ENCODE data around the gene NDUFAF5.
A peak's percentile ranks its signal among the peaks of the same experiment; 100 is the strongest.

DNA sequence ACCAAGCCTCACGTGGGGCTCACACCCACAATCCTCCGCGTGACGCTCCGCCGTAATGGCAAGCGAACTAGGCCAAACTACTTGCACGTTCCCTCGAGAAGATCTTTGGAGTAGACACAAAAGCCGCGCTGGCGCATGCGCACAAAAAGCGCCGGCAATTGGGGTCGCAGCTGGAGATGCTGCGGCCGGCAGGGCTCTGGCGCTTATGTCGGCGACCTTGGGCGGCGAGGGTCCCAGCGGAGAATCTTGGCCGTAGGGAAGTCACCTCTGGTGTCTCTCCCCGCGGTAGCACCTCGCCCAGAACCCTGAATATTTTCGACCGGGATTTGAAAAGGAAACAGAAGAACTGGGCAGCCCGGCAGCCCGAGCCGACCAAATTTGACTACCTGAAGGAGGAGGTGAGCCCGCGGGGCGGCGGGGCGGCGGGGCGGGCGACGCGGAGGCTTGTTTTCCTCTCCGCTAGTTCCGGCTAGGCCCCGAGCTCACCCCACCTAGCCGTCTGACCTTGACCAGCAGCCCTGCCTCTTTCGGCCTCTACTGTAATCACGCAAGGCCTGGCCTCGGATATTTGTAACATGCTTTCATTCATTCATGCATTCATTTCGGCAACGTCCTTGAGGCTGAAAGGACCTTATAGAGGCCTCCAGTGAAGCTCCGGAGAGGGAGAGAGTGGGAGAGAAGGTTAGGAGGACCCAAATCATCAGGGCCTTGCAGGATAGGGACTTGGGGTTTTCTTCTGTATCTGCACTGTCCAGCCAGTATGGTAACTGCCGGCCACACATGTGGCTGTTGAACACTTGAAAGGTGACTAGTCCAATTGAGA is at the start of gene NDUFAF5, which contains the start of gene ESF1:
- TF ChIP-seq EP300 (IDR thresholded peaks at IDR 0.05) (peak in 2 of 4 donors; percentile 35 to 89), POLR2A (IDR thresholded peaks at IDR 0.05) (peak in 2 of 4 donors; percentile 68 to 69)
- TF ChIP-seq, protein P1, sequence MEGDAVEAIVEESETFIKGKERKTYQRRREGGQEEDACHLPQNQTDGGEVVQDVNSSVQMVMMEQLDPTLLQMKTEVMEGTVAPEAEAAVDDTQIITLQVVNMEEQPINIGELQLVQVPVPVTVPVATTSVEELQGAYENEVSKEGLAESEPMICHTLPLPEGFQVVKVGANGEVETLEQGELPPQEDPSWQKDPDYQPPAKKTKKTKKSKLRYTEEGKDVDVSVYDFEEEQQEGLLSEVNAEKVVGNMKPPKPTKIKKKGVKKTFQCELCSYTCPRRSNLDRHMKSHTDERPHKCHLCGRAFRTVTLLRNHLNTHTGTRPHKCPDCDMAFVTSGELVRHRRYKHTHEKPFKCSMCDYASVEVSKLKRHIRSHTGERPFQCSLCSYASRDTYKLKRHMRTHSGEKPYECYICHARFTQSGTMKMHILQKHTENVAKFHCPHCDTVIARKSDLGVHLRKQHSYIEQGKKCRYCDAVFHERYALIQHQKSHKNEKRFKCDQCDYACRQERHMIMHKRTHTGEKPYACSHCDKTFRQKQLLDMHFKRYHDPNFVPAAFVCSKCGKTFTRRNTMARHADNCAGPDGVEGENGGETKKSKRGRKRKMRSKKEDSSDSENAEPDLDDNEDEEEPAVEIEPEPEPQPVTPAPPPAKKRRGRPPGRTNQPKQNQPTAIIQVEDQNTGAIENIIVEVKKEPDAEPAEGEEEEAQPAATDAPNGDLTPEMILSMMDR (IDR thresholded peaks at IDR 0.05), result no peak

All from upper lobe of left lung (tissue), 4 donors.